Astrocyte (in vitro differentiated cells and primary cell): ENCODE results near the gene CFAP161.

Source experiments
- EZH2 ChIP-seq: IDR thresholded peaks from 2 replicates; pipeline ENCODE4 v1.6.1; 2012; ENCODE audit warnings: mild to moderate bottlenecking, low read length, inconsistent platforms; ENCODE audit not compliant: insufficient read depth
- TF ChIP-seq, protein P1 (sequence below): IDR thresholded peaks from 2 replicates; pipeline ENCODE4 v1.5.1; 2011; ENCODE audit warnings: low read depth, mild to moderate bottlenecking, inconsistent platforms, low read length, moderate library complexity; ENCODE audit not compliant: insufficient read depth

DNA sequence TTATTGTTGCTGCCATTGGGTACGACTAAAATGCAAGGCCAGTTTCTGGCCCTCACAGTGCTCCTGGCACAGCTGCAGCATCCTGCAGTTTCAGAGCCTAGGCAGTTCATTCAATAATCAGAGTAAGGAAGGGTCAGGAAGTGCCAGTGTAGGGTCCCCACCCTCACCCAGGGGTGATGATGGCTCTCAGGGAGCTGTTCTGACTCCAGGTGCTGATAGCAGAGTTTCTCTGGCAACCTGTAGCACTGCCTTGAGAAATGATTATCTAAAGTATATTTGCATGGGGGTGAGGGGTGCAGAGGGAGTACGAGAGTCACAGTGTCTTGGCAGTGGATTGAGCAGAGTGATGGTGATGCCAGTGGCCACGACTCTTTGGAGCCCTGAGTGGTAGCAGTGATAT, 47.1 kb downstream of the CFAP161 start:
- TF ChIP-seq, protein P1, sequence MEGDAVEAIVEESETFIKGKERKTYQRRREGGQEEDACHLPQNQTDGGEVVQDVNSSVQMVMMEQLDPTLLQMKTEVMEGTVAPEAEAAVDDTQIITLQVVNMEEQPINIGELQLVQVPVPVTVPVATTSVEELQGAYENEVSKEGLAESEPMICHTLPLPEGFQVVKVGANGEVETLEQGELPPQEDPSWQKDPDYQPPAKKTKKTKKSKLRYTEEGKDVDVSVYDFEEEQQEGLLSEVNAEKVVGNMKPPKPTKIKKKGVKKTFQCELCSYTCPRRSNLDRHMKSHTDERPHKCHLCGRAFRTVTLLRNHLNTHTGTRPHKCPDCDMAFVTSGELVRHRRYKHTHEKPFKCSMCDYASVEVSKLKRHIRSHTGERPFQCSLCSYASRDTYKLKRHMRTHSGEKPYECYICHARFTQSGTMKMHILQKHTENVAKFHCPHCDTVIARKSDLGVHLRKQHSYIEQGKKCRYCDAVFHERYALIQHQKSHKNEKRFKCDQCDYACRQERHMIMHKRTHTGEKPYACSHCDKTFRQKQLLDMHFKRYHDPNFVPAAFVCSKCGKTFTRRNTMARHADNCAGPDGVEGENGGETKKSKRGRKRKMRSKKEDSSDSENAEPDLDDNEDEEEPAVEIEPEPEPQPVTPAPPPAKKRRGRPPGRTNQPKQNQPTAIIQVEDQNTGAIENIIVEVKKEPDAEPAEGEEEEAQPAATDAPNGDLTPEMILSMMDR: no peak
- no peak for TF ChIP-seq EZH2
